NCI-H446 (cell line): ENCODE data around the gene CHST1.

Experiments
- DNase-seq, 2 experiments: peaks; one replicate each; lab custom pipeline; 2025; lab: John Stamatoyannopoulos, UW

The CHST1 gene

DNA sequence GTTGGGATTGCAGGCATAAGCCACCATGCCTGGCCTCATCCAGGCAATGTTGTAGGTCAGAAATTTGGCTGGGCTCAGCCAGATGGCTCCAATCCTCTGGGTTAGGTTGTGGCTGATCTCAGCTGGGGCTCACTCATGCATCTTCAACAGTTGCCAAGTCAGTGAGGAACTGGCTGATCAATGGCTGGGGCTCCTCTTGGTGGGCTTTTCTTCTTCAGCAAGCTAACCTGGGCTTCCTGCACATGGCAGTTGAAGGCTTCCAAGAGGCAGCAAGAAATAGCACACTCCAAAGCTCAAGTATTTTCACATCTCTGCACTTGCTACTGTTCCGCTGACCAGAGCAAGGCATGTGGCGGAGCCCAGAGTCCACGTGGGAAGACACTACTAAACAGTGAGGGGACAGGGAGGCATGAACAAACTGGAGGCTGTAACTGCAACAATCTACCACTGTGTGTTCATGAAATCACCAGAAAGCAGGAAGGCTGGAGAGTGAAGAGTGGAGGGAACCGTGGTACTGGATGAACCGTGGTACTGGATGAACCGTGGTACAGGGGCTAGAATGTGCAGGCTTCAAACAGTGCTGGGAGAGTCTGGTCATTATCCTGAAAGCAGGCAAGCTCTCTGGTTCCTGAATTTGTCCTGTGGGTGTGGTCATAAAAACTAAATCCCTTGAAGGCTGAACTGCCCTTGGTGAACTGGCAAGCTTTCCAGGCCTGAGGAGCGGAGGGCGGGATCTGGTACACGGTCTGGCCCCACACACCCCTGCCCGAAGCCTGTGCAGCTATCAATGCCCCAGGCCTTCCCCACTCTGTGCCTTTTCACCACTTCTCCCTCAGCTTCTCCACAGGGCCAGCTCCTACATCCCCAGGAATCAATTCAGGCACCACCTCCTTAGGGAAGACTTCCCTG lies 20.2 kb downstream of the CHST1 start:
- no peak for DNase-seq

DNA sequence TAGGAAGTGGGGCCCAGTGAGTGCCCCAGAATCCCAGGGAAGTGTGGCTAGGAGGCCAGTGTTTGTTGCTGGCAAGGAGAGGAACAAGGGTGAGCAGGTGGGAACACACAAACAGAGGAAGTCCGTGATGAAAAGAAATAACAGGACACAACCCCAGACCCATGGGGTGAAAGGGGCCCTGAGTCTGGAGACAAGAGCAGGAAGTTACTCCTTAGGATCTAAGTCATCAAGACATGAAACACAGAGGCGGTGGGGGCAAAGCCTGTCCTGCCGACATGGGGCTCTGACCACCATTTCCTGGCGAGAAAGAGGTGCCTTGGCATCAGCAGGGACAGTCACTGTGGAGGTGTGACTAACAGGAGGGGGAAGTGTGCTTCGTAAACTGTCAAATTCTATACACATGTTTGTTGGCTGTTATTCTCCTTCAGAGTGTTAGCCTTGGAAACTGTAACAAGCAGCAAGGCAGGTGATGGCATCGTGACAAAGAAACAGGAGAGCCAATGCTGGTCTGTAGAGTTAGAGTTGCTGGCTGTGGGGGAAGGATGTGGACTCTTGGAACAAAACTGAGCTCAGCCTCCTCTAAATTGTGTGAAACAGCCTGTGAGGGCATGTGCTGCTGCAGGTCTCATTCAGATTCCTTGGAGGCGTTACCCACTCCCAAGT lies 21.7 kb downstream of the CHST1 start:
- no peak for DNase-seq

DNA sequence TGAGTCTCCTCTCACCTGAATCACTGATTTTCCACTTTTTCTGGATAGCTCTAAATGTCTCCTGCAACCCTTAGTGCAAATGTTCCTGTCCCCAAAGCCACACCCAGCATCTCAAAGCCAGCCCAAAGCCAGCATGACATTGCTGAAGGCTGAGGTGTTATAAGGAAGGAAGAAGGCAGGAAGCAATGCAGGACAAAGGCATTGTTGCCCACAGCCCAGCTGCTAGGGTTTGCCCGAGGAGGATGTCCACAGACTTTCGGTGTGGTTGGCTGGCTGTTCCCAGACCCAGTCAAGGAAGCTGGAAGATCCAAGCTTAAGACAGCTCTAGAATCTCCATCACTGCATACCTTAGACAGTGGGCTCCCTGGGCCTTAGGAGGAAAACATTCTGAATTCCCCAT lies 23.5 kb downstream of the CHST1 start:
- DNase-seq, result no peak

DNA sequence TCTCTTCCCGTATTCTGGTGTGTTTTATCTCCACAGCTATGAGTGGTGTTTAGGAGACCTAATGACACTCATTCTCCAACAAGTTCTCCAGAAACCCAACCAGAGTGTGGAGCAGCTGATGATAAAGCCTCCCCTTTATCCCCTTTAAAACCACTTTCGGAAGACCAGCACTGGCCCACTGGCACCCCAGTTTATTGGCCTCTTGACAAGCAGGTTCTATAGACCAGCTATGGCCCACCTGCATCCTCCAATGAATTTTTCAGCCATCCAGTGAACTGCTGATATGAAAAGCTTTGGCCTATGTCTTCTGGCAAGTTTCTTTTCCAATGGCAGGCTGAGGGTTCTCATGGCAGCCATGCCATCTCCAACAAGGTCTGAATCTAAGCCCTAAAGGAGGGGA lies 27.4 kb downstream of the CHST1 start:
- no peak for DNase-seq

DNA sequence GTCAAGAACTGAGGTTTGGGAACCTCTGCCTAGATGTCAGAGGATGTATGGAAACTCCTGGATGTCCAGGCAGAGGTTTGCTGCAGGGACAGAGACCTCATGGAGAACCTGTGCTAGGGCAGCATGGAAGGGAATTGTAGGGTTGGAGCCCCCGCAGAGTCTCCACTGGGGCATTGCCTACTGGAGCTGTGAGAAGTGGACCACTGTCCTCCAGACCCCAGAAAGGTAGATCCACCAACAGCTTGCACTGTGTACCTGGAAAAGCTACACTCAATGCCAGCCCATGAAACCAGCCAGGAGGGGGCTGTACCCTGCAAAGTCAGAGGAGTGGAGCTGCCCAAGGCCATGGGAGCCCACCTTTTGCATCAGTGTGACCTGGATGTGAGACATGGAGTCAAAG lies 29.5 kb downstream of the CHST1 start:
- DNase-seq, result no peak

DNA sequence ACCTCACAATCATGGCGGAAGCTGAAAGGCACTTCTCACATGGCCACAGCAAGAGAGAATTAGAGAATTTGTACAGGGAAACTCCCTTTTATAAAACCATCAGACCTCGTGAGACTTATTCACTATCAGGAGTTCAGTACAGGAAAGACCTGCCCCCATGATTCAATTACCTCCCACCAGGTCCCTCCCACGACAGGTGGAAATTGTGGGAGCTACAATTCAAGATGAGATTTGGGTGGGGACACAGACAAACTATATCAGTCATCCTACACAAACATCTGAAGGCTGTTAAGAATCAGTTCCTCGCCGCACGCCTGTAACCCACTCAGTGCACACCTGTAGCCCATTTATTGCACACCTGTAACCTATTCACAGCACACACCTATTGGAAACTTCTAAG lies 39.8 kb downstream of the CHST1 start:
- no peak for DNase-seq

DNA sequence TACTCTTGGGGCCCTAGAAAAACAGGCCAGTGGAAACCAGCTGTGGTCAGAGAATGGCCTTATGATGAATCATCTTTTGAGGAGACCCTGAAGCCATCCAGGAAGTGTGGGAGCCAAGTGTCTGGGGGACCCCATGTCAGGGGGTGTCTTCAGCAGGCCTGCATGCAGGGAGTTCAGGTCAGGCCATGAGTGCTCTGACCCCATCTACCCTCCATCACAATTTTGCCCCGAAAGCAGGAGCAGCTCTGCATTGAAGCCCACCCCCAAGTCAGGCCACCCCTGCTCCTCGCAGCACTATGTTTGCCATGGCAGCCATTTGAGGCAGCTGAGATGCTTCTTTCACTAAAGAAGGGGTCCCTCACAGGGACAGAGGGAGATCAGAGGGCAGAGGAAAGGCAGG lies 41.3 kb downstream of the CHST1 start:
- DNase-seq, result no peak

DNA sequence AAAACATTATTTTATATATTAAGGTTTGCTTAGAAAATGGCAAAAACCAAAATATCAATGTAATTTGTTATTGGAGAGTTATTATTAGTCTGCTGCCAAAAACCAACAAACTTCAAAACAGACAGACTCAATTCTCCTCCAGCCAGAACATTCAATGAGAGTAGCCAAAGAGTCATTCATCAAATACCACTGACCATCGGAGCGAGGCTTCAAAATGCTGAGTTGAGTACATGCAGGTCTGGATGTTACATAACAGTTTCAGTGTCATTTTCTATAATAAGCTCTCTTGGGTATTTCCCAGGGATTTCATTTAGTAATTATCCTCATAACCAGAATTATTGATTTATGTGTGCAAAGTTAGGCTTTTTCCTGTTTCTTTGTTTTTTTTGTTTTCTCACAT lies 42.6 kb downstream of the CHST1 start:
- no peak for DNase-seq

DNA sequence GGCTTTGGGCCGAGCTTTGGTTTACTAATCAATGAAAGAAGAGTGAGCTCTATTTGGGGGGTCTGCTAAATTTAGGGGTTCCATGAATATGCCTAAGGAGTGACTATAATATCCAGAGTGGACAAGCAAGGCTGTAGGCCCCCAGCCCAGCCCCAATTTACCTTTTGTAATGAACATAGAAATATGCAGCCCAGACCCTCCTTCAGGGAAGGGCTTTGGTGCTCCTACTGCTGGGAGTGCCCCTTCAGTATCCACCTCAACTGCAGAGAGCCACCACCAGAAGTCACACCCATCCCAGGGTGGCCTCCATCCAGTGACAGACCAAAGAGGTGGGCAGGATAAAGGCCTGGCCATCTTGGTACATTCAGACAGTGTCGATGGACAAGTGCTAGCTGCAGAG lies 43.1 kb downstream of the CHST1 start:
- DNase-seq, result no peak

DNA sequence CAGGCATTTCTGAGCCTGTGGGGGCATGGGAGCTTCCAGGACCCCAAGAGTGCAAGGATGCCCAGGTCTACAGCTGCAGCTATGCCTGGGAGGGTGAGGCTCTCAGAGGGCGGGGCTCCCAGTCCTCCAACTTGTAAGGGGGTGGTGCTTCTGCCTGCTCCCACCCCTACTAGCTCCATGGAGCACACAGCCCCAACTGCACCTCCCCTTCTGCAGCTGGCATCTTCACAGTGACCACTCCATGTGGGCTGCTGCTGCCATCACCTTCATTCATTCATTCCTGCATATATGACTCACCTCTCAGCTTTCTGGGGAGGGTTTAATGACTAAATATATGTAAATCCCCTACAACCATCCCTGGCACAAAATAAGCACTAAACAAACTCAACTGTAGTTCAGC lies 43.8 kb downstream of the CHST1 start:
- DNase-seq, result no peak

DNA sequence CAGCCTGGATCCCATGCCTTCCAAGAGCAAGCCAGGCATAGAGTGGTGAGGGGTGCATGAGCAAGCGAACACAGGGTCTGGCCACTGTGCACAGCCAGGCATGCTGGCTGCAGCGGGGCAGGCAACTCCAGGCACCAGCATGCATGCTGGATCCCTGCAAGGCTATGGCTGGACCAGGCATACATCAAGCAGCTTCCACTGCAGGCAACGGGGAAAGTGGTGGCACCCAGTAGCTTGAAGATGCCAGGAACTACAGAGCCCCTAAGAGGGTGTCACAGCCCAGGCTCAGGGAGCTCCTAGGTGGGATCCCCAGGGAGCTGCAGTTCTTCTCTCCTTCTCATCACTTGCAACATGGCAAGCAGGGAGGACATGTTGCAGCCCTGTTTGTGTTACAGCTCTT lies 45.2 kb downstream of the CHST1 start:
- no peak for DNase-seq

DNA sequence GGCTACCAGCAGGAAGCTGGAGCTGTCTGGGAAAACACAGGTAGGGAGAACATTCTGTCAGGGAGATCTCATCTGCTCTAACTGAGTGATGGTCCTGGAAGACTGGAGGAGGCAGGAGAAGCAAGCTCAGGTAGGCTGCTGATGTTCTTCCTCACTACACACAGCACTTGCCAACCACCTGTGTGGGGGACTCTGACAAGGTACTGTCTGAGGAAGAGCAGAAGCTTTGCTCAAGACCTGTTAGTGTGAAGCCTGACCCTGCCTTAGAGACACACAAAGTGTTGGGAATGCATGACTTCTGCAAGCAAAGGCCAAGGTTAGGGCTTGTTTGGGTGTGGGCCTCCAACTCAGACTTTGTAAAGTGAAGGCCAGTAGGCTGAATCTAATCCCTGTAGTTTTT lies 46.5 kb downstream of the CHST1 start:
- no peak for DNase-seq

DNA sequence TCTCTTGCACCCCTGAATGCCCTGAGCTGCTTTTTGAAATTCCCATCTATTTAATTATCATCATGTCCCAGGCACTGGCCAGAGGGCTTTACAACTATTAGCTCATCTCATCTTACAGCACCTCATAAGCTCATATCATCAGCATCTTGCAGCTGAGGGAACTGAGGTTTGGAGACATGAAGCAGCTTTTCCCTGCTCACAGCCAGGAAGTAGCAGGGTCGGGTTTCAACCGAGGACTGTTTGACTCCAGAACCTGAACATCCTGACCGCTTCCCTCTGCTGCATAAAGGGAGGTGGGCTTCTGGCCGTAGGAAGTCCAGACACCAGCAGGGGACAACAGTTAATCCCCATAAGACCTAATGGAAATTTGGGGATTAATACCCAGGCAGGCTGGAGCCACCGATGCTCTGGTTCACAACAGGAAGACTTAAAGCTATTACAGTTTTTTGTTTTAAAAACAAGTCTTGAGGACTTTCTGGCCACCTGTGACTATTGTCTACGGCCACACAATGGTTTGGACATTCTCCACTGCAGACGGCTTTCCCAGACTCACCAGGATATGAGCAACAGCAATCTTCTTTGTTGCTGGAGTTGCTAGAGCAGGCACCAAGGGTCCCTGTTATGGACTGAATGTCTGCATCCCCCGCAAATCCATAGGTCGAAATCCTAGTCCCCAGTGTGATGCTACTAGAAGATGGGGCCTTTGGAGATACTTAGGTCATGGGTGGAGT lies 47.4 kb downstream of the CHST1 start:
- no peak for DNase-seq

DNA sequence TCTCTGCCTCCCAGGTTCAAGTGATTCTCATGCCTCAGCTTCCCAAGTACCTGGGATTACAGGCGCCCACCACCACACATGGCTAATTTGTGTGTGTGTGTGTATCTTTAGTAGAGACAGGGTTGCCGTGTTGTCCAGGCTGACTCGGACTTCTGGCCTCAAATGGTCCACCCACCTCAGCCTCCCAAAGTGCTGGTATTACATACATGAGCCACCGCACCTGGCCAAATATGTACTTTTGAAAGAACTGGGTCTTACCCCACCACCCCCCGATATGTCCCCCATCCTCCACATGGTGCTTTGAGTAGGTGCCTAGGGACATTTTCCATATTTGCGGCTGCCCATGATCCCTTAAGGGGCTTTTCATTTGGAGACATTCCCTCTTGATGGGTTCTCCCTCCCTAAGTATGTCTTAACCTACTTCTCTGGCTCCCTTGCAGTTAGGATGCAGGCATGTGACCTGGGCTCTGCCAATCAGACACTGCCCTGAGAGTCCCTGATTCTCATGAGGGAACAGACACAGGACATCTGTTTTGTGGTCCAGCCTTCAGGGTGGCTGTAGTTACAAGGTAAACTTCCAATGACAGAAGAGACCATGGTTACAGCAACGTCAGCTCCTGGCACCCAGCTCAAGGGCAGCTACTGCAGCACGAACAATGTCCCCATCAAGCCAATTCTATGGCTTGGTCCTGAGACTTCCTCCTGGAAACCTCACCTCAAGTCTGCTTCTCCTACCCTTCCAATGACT lies 48.4 kb downstream of the CHST1 start:
- no peak for DNase-seq

DNA sequence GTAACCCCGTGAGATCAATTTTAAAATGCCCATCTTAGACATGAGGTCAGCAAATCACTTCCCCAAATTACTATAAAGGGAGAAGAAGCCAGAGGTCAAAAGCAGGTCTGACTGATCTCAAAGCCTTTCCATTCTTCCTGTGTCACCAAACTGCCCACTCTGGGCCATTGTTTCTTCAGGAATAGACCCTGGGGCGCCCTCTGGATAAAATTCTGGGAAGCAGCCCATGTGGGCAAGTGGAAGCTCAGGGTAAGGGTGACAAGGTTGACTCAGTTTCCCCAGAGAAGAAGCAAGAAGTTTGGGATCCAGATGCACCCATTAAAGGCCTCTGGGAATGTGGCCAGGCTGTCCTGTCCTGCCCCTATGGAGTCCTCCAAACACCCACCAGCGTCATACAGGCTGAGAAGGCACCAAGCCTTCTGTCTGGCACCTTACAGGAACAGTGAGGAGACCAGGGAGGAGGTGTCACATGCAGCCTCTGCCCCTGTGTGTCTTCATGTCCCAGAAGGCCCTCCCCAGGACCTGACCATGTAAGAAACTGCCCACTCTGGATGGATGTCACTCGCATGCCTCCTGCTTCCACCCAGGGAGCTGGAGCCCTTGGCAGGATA lies 50.1 kb downstream of the CHST1 start:
- no peak for DNase-seq

DNA sequence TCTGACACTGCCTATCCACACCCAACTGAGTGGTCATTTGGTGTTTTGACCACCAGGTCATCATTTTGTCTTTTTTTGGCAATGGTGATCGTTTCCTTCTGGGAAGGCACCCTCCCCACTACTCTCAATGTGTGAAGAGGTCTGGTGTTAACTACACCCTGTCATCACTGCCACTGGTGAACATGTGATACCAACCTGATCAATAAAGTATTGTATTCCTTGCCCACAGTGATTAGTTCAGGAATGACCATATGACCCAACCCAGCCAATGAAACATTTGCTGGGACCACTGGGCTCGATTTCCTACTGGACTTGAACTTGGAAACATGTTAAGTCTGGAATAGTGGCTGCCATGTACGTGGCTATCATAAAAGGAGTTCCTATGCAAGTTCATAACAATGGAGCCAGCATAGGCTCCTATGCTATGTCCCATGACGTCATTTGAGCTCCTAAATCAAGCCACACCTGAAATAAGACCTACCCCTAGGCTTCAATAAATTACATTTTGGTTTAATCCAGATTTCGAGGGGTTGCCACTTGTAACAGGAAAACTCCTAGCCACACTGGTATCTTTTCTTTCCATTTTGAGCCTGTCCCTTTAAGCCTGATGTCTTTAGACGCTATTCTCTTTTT lies 51.1 kb downstream of the CHST1 start:
- DNase-seq, result no peak

DNA sequence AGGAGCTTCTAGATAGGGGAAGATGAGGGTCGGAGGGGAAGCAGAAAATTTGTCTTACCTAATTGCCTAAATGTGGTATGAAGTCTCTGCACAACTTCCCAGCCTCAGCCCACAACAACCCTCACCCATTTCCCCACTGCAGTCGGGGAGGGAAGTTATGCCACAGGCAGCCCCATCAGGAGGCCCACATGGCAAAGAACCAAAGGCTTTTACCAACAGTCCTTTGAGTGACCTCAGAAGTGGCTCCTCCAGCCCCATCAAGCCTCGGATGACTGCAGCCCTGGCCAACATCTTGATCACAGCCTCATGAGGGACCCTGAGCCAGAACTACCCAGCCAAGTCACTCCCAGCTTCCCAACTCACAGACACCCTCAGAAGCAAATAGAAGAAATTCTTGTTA lies 54.8 kb downstream of the CHST1 start:
- no peak for DNase-seq

DNA sequence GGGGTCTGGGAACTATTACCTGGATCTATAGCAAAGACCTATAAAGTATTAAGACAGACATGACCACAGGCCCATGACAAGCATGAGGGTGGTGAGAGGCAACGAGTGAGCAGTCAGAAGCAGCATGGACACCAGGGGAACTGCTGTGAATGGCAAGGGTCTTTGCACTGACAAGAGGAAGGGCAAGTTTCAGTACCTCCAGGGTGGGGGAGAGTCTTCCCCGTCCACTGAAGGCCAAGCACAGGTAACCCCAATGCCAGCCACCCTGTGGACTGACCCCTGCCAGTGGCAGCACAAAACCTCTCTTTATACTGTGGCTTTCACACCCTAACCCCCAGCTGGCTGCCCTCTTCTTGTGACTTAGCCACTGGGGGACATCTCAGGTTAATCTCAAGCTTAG lies 55.5 kb downstream of the CHST1 start:
- DNase-seq, result no peak

DNA sequence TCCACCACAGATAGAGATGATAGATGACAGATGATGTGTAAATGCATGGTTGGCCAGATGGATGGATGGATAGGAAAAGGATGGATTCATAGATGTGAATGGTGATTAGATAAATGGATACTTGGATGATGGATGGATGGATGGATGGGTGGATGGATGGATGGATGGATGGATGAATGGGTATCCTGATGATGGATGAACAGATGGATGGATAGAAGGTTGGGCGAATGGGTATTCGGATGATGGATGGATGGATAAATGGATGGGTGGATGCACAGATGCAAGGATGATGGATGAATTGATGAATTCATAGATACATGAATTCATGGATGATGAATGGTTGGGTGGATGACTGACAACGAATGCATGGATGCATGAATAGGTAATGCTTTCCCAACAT lies 56.1 kb downstream of the CHST1 start:
- DNase-seq, result no peak

DNA sequence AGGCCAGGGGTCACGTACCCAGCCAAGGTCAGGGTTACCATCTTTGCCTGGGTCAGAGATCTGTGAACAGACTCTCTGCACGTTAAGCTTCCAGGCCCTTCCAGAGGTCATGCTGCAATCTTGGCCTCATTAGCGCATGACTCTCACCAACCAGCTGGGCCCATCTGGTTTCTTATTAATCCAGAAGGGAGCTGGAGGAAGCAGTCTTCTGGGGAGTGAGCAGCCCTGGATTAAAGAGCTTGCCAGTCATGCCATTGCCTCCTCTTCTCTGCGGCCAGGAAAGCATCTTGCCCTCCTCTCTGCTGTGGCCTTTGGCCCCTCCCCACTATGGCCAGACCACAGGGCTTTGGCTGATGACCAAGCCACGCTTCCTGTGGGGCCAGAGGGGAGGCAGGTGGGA lies 57.4 kb downstream of the CHST1 start:
- DNase-seq, result peak in 1 of 2 experiments; percentile 61

DNA sequence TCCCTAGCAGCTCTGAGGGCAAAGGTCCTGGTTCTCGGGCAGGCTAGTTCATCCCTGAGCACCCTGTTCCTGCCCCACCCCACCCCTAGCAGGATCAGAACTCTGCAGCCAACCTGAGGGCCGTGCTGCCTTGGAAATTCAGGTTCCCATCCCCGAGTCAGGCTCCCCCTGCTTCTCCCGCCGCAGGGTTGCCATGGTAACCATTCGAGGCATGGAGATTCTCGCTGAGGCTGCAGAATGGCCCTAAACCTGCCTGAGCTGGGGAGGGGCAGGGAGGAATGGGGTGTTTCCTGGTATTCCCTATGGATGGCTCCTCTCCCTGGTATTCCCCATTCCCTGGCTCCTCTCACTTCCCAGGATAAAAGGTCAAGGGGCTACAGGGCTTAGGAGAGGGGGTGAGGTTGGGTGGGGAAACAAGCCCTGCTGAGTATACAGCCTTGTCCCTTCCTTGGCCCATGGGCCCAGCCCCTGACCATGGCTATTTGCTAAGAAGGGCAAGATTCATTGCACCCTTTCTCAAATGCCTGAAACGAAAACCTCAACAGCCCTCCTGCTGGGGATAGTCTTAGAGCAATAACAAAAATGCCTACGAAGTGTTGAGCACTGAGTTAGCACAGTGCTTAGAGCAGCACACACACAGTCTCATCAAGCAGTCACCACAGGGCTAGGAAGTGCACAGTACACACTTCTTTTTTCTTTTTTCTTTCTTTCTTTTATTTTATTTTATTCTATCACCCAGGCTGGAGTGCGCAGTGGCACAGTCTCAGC lies 58.7 kb downstream of the CHST1 start:
- DNase-seq, result no peak
